Progenitor cell of endocrine pancreas (in vitro differentiated cells): ENCODE measurements around the gene CCT8. TPM values are rescaled to one million over a fixed set of nuclear protein-coding genes. Genes with fewer than 3 reads are reported as not detected.

Experiments
- DNase-seq: peaks from one replicate; pipeline ENCODE4 v3.0.0; 2021; ENCODE audit warnings: low spot score; ENCODE audit not compliant: unreplicated experiment
- H3K27ac Mint-ChIP-seq: 2 replicates; pipeline ENCODE4 v1.8.0; 2021; ENCODE audit warnings: mild to moderate bottlenecking, moderate library complexity, mixed read lengths
- H3K27me3 Mint-ChIP-seq: 2 replicates; pipeline ENCODE4 v1.8.0; 2021; ENCODE audit warnings: mixed read lengths
- H3K36me3 Mint-ChIP-seq: 2 replicates; pipeline ENCODE4 v1.8.0; 2022; ENCODE audit warnings: mixed read lengths; ENCODE audit not compliant: insufficient read depth
- H3K4me1 Mint-ChIP-seq: 2 replicates; pipeline ENCODE4 v1.8.0; 2021; ENCODE audit warnings: low read depth, mixed read lengths
- H3K4me3 Mint-ChIP-seq: 2 replicates; pipeline ENCODE4 v1.8.0; 2021; ENCODE audit warnings: low read depth, mild to moderate bottlenecking, moderate library complexity, mixed read lengths
- H3K9me3 Mint-ChIP-seq: 2 replicates; pipeline ENCODE4 v1.8.0; 2021; ENCODE audit warnings: low read depth, mixed read lengths
- CTCF ChIP-seq: fragments of 200-600 bp; sonication (generic); IDR thresholded peaks from one replicate; pipeline ENCODE4 v1.5.0; 2021; ENCODE audit warnings: antibody characterized with exemption, mild to moderate bottlenecking; ENCODE audit not compliant: unreplicated experiment
- long read RNA-seq: library from polyadenylated mRNA; unstranded; transcript quantifications from one replicate; pipeline ENCODE4 v2.0.0, GENCODE V29; 2020
- total RNA-seq: library from RNA; stranded (reverse); gene quantifications from 2 replicates; pipeline ENCODE4 v1.2.1, GENCODE V29; 2021

The CCT8 gene
- 208 and 223 TPM in 2 replicates for total RNA-seq
- long read RNA-seq, transcript CCT8-204 (15 exons, 1,872 nt) = minor isoform, 19 of 2,446 reads
- long read RNA-seq, transcript CCT8-201 (15 exons, 2,005 nt) = major isoform, 2,162 of 2,446 reads
- long read RNA-seq, partial matches to known transcripts = 138 of 2,446 reads
- long read RNA-seq, other reads (novel, unspliced or antisense) = 127 of 2,446 reads

- H3K27ac Mint-ChIP-seq = peak within 1 kb of the TSS; percentile 100
- DNase-seq = peak; percentile 97
- peaks cover 1% of the 10 kb centered on the region for H3K36me3 Mint-ChIP-seq
- peak within 1 kb of the TSS; percentile 100 for H3K4me3 Mint-ChIP-seq
- TF ChIP-seq CTCF = no peak
- H3K9me3 Mint-ChIP-seq = no peaks in the 10 kb centered on the region
- no peaks in the 10 kb centered on the region for H3K27me3 Mint-ChIP-seq
- peaks cover 18% of the 10 kb centered on the region for H3K4me1 Mint-ChIP-seq
These were observed at the start of gene CCT8 for GRCh38 chr21:29073222-29074006. Gene CCT8 (minus strand): TSS chr21:29073648. CDS start chr21:29073590, 58 bp downstream.

- no peak for TF ChIP-seq CTCF
- Mint-ChIP-seq H3K27me3 (no peaks in the 10 kb centered on the region), H3K4me1 (no peaks in the 10 kb centered on the region), H3K4me3 (no peak overlapping the region), H3K36me3 (no peaks in the 10 kb centered on the region), H3K27ac (no peak overlapping the region), H3K9me3 (no peaks in the 10 kb centered on the region)
- DNase-seq = no peak
These were observed 48.3 kb upstream of the CCT8 start for GRCh38 chr21:29121759-29122158.

GRCh38 chr21:29117372-29117955, 44.0 kb upstream of the CCT8 start:
- TF ChIP-seq CTCF = no peak
- Mint-ChIP-seq H3K27me3 (no peaks in the 10 kb centered on the region), H3K4me1 (no peaks in the 10 kb centered on the region), H3K36me3 (no peaks in the 10 kb centered on the region), H3K9me3 (no peaks in the 10 kb centered on the region), H3K27ac (no peak overlapping the region), H3K4me3 (no peak overlapping the region)
- DNase-seq = no peak

- no peaks in the 10 kb centered on the region for H3K9me3 Mint-ChIP-seq
- H3K27ac Mint-ChIP-seq = no peak overlapping the region
These were observed 42.5 kb upstream of the CCT8 start for GRCh38 chr21:29115899-29116298.

More at GRCh38 chr21:29115899-29116298, 42.5 kb upstream of the CCT8 start:
- no peak for TF ChIP-seq CTCF
- no peak for DNase-seq
- H3K4me3 Mint-ChIP-seq = no peak overlapping the region
- no peaks in the 10 kb centered on the region for H3K36me3 Mint-ChIP-seq
- no peaks in the 10 kb centered on the region for H3K4me1 Mint-ChIP-seq
- H3K27me3 Mint-ChIP-seq = no peaks in the 10 kb centered on the region
